ENCODE results near the gene MPHOSPH10. TPM values are rescaled to one million over a fixed set of nuclear protein-coding genes. Genes with fewer than 3 reads are reported as not detected.

Gene MPHOSPH10
- total RNA-seq, 1 experiment from 2014 or later: 24.4 TPM

DNA sequence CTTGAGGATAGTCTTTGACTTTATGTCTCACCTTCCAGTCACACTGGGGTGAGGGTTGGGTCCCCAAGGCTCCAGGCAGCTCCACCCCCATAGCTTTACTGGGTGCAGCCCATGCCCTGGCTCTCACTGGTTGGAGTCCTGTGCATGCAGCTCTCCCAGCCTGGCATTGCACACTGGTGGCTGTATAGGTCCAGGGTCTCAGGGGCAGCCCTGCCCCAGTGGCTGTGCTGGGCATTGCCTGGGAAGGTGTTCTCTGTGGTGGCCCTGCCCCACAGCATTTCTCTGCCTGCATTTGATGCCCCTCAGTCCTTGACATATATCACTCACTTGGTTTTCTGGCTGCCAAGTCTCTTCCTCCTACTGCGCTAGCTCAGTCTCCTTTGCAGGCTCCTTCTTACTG, 21.2 kb downstream of the MPHOSPH10 start:
- H3K36me3 ChIP-seq (ENCODE audit: insufficient read depth, low read length): peaks cover 27% of the 10 kb centered on the region; the same call in 1 of the 2 replicates
- H3K4me2 ChIP-seq (ENCODE audit: low read depth, low read length, poor library complexity, severe bottlenecking): no peak overlapping the region
- H2AFZ ChIP-seq (ENCODE audit: low read length): no peak overlapping the region
- H3K9me3 ChIP-seq (ENCODE audit: low read length): no peaks in the 10 kb centered on the region
- H4K20me1 ChIP-seq (ENCODE audit: insufficient read depth, low read depth, low read length): peaks cover 11% of the 10 kb centered on the region; the same call in 1 of the 2 replicates
- no peak overlapping the region for H3K9ac ChIP-seq (ENCODE audit: low read length)
- DNase-seq: no peak
- no peaks in the 10 kb centered on the region for H3K79me2 ChIP-seq (ENCODE audit: low read length)
- no peak overlapping the region for H3K27ac ChIP-seq (ENCODE audit: low read length)
- H3K4me3 ChIP-seq (ENCODE audit: low read length): no peak overlapping the region
- H3K4me1 ChIP-seq (ENCODE audit: low read length): no peaks in the 10 kb centered on the region
- no peaks in the 10 kb centered on the region for H3K9me2 ChIP-seq (replicated peaks; ENCODE audit: insufficient read depth, low read length)
- no peaks in the 10 kb centered on the region for H3K27me3 ChIP-seq (ENCODE audit: low read length)

DNA sequence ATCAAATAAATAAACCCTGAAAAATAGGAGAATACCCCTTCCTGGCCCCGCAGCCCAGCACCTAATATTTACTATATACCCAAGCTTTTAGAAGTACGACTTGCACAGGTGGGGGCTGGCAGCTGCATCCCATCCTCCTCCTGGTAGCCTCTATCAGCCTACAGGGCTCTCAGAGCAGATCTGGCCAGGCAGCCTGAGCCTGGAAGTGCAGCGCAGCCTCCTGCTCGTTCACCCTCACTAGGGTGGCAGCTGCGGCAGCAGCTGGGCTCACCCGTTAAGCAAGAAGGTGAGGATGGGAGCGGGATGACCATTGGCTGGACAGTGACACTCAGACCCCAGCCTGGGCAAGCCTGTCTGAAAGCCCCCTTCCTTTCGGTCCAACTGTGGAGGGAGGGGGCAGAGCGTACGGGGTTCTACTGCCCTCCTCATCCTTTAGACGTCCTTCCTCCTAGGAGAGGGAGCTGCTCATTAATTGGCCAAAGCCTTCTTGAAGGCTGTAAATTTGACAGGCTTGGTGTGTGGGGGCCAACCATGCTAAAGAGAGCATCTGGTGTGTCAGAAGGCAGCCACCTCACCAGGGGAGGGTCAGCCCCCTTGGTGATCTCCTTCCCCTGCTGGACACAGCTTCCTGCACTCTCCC, 23.3 kb downstream of the MPHOSPH10 start:
- no peak overlapping the region for H2AFZ ChIP-seq (ENCODE audit: low read length)
- H4K20me1 ChIP-seq (ENCODE audit: insufficient read depth, low read depth, low read length): peaks cover 11% of the 10 kb centered on the region
- H3K4me2 ChIP-seq (ENCODE audit: low read depth, low read length, poor library complexity, severe bottlenecking): no peak overlapping the region
- no peak overlapping the region for H3K27ac ChIP-seq (ENCODE audit: low read length)
- no peaks in the 10 kb centered on the region for H3K79me2 ChIP-seq (ENCODE audit: low read length)
- H3K36me3 ChIP-seq (ENCODE audit: insufficient read depth, low read length): peaks cover 11% of the 10 kb centered on the region; the same call in 1 of the 2 replicates
- H3K9ac ChIP-seq (ENCODE audit: low read length): no peak overlapping the region
- H3K9me3 ChIP-seq (ENCODE audit: low read length): no peaks in the 10 kb centered on the region
- peaks cover 7% of the 10 kb centered on the region for H3K4me1 ChIP-seq (ENCODE audit: low read length)
- H3K27me3 ChIP-seq (ENCODE audit: low read length): no peaks in the 10 kb centered on the region
- H3K9me2 ChIP-seq (replicated peaks; ENCODE audit: insufficient read depth, low read length): no peaks in the 10 kb centered on the region
- DNase-seq: no peak
- H3K4me3 ChIP-seq (ENCODE audit: low read length): no peak overlapping the region

DNA sequence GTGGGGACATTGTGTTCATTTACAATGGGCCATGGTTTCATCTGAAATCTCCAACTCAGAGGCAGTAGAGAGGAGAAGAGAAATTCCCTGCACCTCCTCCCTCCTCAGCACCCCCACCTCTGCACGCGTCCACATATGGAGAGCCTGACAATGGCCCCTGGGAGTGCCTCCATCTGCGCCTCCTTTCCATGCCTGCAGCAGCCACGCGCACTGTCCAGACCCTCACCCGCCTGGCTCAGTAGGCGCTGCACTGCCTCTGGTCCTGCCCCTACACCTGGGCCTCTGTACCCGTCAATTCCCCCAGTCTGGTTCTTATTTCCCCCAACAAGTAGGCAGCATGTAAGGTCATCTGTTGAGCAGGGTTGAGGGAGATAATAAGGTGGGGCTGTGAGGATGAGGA, 23.8 kb downstream of the MPHOSPH10 start:
- no peak overlapping the region for H3K27ac ChIP-seq (ENCODE audit: low read length)
- no peaks in the 10 kb centered on the region for H3K27me3 ChIP-seq (ENCODE audit: low read length)
- H3K4me2 ChIP-seq (ENCODE audit: low read depth, low read length, poor library complexity, severe bottlenecking): no peak overlapping the region
- H2AFZ ChIP-seq (ENCODE audit: low read length): no peak overlapping the region
- no peak overlapping the region for H3K9ac ChIP-seq (ENCODE audit: low read length)
- peaks cover 11% of the 10 kb centered on the region for H4K20me1 ChIP-seq (ENCODE audit: insufficient read depth, low read depth, low read length)
- no peaks in the 10 kb centered on the region for H3K9me3 ChIP-seq (ENCODE audit: low read length)
- H3K36me3 ChIP-seq (ENCODE audit: insufficient read depth, low read length): peaks cover 5% of the 10 kb centered on the region; the same call in 1 of the 2 replicates
- no peaks in the 10 kb centered on the region for H3K79me2 ChIP-seq (ENCODE audit: low read length)
- H3K9me2 ChIP-seq (replicated peaks; ENCODE audit: insufficient read depth, low read length): no peaks in the 10 kb centered on the region
- DNase-seq: no peak
- peaks cover 7% of the 10 kb centered on the region for H3K4me1 ChIP-seq (ENCODE audit: low read length)
- H3K4me3 ChIP-seq (ENCODE audit: low read length): no peak overlapping the region

DNA sequence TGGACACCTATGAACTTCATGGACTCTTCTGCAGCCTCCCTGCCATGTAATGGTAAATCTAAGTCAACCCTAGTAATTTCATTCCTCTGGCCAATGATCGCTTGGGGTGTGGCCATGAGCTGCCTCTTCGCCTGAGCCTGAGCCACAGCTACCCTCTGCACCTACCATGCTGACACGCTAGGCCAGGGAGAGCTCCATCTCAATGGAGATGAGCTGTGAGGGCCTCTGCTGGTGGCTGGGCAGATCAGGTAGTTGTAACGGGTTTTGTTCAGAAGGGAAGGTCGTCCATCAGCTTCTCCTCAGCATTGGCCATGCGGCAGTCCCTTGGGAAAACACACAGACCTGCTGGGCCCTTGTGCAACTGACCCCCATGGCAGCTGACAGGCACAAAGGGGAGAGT, 24.4 kb downstream of the MPHOSPH10 start:
- Histone ChIP-seq H2AFZ (ENCODE audit: low read length) (no peak overlapping the region), H3K36me3 (ENCODE audit: insufficient read depth, low read length) (no peaks in the 10 kb centered on the region; the same call in 1 of the 2 replicates), H3K79me2 (ENCODE audit: low read length) (no peaks in the 10 kb centered on the region), H3K27ac (ENCODE audit: low read length) (no peak overlapping the region), H3K9me2 (replicated peaks; ENCODE audit: insufficient read depth, low read length) (no peaks in the 10 kb centered on the region), H4K20me1 (ENCODE audit: insufficient read depth, low read depth, low read length) (peaks cover 7% of the 10 kb centered on the region), H3K9ac (ENCODE audit: low read length) (no peak overlapping the region), H3K9me3 (ENCODE audit: low read length) (no peaks in the 10 kb centered on the region), H3K4me3 (ENCODE audit: low read length) (no peak overlapping the region), H3K4me1 (ENCODE audit: low read length) (peaks cover 7% of the 10 kb centered on the region), H3K4me2 (ENCODE audit: low read depth, low read length, poor library complexity, severe bottlenecking) (no peak overlapping the region), H3K27me3 (ENCODE audit: low read length) (no peaks in the 10 kb centered on the region)
- peak; percentile 91 for DNase-seq

DNA sequence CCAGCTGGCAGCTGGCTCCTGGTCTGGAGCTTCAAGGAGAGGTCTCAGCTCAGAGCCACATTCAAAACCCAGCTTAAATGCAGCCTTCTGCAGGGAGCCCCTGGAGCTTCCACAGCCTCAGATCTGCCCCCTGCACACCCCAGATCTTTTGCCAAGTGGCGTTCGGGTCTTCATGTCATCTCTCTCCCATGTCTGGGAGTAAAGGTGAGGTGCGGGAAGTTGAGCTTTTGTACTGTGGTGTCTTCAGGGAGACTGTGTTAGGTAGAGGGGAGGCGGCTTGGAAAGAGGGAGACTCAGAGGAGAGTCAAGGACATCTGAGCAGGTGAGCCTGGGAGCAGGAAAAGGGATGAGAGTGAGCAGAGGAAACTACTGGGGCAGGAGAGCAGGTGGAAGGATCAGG, 25.4 kb downstream of the MPHOSPH10 start:
- Histone ChIP-seq H3K4me2 (ENCODE audit: low read depth, low read length, poor library complexity, severe bottlenecking) (no peak overlapping the region), H3K36me3 (ENCODE audit: insufficient read depth, low read length) (no peaks in the 10 kb centered on the region), H3K9me2 (replicated peaks; ENCODE audit: insufficient read depth, low read length) (no peaks in the 10 kb centered on the region), H3K4me3 (ENCODE audit: low read length) (no peak overlapping the region), H4K20me1 (ENCODE audit: insufficient read depth, low read depth, low read length) (peaks cover 7% of the 10 kb centered on the region), H2AFZ (ENCODE audit: low read length) (no peak overlapping the region), H3K4me1 (ENCODE audit: low read length) (peaks cover 7% of the 10 kb centered on the region), H3K27me3 (ENCODE audit: low read length) (no peaks in the 10 kb centered on the region), H3K27ac (ENCODE audit: low read length) (no peak overlapping the region), H3K79me2 (ENCODE audit: low read length) (no peaks in the 10 kb centered on the region), H3K9ac (ENCODE audit: low read length) (no peak overlapping the region), H3K9me3 (ENCODE audit: low read length) (no peaks in the 10 kb centered on the region)
- no peak for DNase-seq

DNA sequence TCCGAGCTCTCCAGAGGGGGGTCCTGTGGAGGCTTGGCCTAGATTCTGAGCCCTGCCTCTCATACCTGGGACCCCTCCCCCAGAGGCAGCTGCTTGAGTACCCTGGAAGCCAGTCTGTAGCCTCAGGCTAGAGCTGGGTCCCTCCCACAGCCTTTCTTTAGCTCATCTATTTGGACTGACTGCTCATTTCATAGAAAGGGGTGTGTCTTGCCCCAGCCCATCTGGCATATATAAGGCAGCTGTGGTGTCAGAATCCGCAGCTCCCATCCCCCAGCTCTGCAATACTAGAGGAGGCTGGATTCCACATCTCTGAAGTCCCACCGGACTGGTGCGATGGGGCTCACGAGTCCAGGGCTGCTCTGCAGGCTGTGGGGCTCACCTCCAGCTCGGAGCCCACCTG, 26.1 kb downstream of the MPHOSPH10 start:
- Histone ChIP-seq H4K20me1 (ENCODE audit: insufficient read depth, low read depth, low read length) (peaks cover 5% of the 10 kb centered on the region), H3K9me3 (ENCODE audit: low read length) (no peaks in the 10 kb centered on the region), H3K9ac (ENCODE audit: low read length) (no peak overlapping the region), H3K4me2 (ENCODE audit: low read depth, low read length, poor library complexity, severe bottlenecking) (no peak overlapping the region), H3K4me1 (ENCODE audit: low read length) (peaks cover 7% of the 10 kb centered on the region), H3K36me3 (ENCODE audit: insufficient read depth, low read length) (no peaks in the 10 kb centered on the region), H3K9me2 (replicated peaks; ENCODE audit: insufficient read depth, low read length) (no peaks in the 10 kb centered on the region), H3K79me2 (ENCODE audit: low read length) (no peaks in the 10 kb centered on the region), H3K27ac (ENCODE audit: low read length) (no peak overlapping the region), H3K4me3 (ENCODE audit: low read length) (no peak overlapping the region), H2AFZ (ENCODE audit: low read length) (no peak overlapping the region), H3K27me3 (ENCODE audit: low read length) (no peaks in the 10 kb centered on the region)
- DNase-seq: peak; percentile 49

DNA sequence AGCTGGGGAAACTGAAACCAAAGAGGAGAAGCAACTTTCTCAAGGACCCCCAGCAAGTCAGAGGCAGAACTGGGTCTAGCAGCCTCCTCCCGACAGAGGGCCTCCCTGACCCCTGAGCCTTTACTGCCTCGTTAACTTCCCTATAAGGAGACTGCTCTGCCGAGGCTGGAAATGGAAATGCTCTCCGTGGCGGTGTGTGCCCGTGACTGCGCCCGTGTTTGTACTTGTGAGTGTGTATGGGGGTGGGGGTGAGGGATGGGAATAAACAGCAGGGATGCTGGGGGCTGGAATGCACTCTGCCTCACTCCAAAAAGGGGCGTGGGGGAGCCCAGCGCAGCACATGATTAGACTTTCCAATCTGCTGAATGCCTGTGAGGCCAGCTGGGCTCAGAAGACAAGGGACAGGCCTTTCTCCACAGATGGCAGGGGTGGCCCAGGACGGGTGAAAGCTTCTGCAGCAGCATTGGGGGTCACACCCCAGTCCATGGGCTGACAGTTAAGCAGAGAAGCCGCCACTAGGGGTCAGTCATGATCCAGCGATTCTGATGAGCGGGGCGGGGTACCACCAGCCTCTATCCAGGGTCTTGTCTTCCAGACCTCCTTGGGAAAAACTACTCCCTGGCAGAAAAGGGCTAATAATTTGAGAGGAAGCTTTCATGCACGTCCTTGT, 26.8 kb downstream of the MPHOSPH10 start:
- no peaks in the 10 kb centered on the region for H3K9me3 ChIP-seq (ENCODE audit: low read length)
- no peak overlapping the region for H3K4me3 ChIP-seq (ENCODE audit: low read length)
- no peak overlapping the region for H2AFZ ChIP-seq (ENCODE audit: low read length)
- no peak overlapping the region for H3K9ac ChIP-seq (ENCODE audit: low read length)
- H3K79me2 ChIP-seq (ENCODE audit: low read length): no peaks in the 10 kb centered on the region
- no peak overlapping the region for H3K4me2 ChIP-seq (ENCODE audit: low read depth, low read length, poor library complexity, severe bottlenecking)
- H3K9me2 ChIP-seq (replicated peaks; ENCODE audit: insufficient read depth, low read length): no peaks in the 10 kb centered on the region
- no peak overlapping the region for H3K27ac ChIP-seq (ENCODE audit: low read length)
- no peaks in the 10 kb centered on the region for H3K27me3 ChIP-seq (ENCODE audit: low read length)
- peaks cover 7% of the 10 kb centered on the region for H3K4me1 ChIP-seq (ENCODE audit: low read length)
- DNase-seq: peak; percentile 89
- H4K20me1 ChIP-seq (ENCODE audit: insufficient read depth, low read depth, low read length): no peaks in the 10 kb centered on the region; the same call in 1 of the 2 replicates
- no peaks in the 10 kb centered on the region for H3K36me3 ChIP-seq (ENCODE audit: insufficient read depth, low read length)

DNA sequence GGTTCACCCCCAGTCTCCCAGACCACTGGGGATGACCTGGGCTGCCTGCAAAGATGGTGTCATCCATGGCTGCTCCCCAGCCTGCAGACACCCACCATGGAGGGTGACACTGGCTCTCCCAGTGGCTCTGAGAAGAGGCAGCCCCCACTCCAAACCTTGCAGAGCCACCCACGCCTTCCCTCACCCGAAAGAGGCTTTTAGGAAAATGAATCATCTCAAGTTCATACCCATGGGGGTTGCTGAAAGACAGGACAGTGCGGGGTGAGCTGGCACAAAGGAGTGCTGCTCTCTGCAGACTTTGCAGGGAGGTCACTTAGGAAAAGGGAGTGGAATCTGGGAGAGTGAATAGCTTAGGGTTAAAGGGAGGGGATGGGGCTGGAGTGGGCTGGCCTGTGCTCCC, 36.4 kb downstream of the MPHOSPH10 start:
- H2AFZ ChIP-seq (ENCODE audit: low read length): no peak overlapping the region
- H3K27me3 ChIP-seq (ENCODE audit: low read length): no peaks in the 10 kb centered on the region
- no peaks in the 10 kb centered on the region for H4K20me1 ChIP-seq (ENCODE audit: insufficient read depth, low read depth, low read length)
- no peaks in the 10 kb centered on the region for H3K9me2 ChIP-seq (replicated peaks; ENCODE audit: insufficient read depth, low read length)
- no peak overlapping the region for H3K4me3 ChIP-seq (ENCODE audit: low read length)
- peak overlapping the region; percentile 18; the same call in 1 of the 2 replicates for H3K9ac ChIP-seq (ENCODE audit: low read length)
- no peaks in the 10 kb centered on the region for H3K9me3 ChIP-seq (ENCODE audit: low read length)
- no peaks in the 10 kb centered on the region for H3K36me3 ChIP-seq (ENCODE audit: insufficient read depth, low read length)
- peak overlapping the region; percentile 22 for H3K4me2 ChIP-seq (ENCODE audit: low read depth, low read length, poor library complexity, severe bottlenecking)
- H3K4me1 ChIP-seq (ENCODE audit: low read length): peaks cover 11% of the 10 kb centered on the region
- H3K27ac ChIP-seq (ENCODE audit: low read length): no peak overlapping the region
- no peak for DNase-seq
- no peaks in the 10 kb centered on the region for H3K79me2 ChIP-seq (ENCODE audit: low read length)

Measured in Karpas-422 (cell line).